ENCODE results near the gene SH3BGRL2. TPM values are rescaled to one million over a fixed set of nuclear protein-coding genes. Genes with fewer than 3 reads are reported as not detected.
"Not testable (repeated sequence)": the region's sequence is repeated elsewhere in the genome, so short reads cannot be mapped to it uniquely, and the experiment has no call there.

Gene SH3BGRL2
- total RNA-seq, 1 experiment from 2014 or later: 13.8 TPM

DNA sequence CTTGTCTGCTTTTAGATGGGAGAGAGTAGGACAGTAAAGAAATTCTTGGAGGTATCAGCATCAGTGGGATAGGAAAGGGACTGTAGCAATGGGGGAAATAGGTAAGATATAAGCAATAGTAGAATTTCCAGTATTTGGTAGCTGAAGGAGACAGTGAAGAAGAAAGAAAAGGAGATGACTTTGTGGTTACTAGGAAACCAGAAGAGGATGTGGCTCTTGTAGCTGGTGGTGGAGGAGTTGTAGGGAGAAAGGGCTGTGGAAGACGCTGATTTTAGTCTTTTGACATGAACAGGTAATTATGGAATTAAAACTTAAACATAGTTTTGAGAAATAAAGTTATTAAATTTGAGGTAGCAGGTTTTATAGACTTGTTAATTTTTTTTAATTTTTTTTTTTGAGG, 26.1 kb downstream of the SH3BGRL2 start:
- TF ChIP-seq, protein P1, sequence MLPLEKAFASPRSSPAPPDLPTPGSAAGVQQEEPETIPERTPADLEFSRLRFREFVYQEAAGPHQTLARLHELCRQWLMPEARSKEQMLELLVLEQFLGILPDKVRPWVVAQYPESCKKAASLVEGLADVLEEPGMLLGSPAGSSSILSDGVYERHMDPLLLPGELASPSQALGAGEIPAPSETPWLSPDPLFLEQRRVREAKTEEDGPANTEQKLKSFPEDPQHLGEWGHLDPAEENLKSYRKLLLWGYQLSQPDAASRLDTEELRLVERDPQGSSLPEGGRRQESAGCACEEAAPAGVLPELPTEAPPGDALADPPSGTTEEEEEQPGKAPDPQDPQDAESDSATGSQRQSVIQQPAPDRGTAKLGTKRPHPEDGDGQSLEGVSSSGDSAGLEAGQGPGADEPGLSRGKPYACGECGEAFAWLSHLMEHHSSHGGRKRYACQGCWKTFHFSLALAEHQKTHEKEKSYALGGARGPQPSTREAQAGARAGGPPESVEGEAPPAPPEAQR (CRISPR knock-in tag; IDR thresholded peaks at IDR 0.05): no peak
- TF ChIP-seq, protein P2, sequence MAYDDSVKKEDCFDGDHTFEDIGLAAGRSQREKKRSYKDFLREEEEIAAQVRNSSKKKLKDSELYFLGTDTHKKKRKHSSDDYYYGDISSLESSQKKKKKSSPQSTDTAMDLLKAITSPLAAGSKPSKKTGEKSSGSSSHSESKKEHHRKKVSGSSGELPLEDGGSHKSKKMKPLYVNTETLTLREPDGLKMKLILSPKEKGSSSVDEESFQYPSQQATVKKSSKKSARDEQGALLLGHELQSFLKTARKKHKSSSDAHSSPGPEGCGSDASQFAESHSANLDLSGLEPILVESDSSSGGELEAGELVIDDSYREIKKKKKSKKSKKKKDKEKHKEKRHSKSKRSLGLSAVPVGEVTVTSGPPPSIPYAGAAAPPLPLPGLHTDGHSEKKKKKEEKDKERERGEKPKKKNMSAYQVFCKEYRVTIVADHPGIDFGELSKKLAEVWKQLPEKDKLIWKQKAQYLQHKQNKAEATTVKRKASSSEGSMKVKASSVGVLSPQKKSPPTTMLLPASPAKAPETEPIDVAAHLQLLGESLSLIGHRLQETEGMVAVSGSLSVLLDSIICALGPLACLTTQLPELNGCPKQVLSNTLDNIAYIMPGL (CRISPR knock-in tag; IDR thresholded peaks at IDR 0.05): no peak
- TF ChIP-seq, protein P3, sequence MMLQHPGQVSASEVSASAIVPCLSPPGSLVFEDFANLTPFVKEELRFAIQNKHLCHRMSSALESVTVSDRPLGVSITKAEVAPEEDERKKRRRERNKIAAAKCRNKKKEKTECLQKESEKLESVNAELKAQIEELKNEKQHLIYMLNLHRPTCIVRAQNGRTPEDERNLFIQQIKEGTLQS (CRISPR knock-in tag; conservative IDR thresholded peaks at IDR 0.05): no peak
- TF ChIP-seq RORB (CRISPR knock-in tag; IDR thresholded peaks at IDR 0.05) (no peak), RELA (CRISPR knock-in tag; IDR thresholded peaks at IDR 0.05; ENCODE audit: borderline replicate concordance) (no peak)
- TF ChIP-seq, protein P4, sequence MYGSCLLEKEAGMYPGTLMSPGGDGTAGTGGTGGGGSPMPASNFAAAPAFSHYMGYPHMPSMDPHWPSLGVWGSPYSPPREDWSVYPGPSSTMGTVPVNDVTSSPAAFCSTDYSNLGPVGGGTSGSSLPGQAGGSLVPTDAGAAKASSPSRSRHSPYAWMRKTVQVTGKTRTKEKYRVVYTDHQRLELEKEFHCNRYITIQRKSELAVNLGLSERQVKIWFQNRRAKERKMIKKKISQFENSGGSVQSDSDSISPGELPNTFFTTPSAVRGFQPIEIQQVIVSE (CRISPR knock-in tag; IDR thresholded peaks at IDR 0.05; ENCODE audit: borderline replicate concordance): no peak
- TF ChIP-seq, protein P5, sequence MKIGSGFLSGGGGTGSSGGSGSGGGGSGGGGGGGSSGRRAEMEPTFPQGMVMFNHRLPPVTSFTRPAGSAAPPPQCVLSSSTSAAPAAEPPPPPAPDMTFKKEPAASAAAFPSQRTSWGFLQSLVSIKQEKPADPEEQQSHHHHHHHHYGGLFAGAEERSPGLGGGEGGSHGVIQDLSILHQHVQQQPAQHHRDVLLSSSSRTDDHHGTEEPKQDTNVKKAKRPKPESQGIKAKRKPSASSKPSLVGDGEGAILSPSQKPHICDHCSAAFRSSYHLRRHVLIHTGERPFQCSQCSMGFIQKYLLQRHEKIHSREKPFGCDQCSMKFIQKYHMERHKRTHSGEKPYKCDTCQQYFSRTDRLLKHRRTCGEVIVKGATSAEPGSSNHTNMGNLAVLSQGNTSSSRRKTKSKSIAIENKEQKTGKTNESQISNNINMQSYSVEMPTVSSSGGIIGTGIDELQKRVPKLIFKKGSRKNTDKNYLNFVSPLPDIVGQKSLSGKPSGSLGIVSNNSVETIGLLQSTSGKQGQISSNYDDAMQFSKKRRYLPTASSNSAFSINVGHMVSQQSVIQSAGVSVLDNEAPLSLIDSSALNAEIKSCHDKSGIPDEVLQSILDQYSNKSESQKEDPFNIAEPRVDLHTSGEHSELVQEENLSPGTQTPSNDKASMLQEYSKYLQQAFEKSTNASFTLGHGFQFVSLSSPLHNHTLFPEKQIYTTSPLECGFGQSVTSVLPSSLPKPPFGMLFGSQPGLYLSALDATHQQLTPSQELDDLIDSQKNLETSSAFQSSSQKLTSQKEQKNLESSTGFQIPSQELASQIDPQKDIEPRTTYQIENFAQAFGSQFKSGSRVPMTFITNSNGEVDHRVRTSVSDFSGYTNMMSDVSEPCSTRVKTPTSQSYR (CRISPR knock-in tag; IDR thresholded peaks at IDR 0.05): no peak
- H3K4me1 Mint-ChIP-seq: no peaks in the 10 kb centered on the region; the same call in 1 of the 2 replicates
- H3K9me3 Mint-ChIP-seq: no peaks in the 10 kb centered on the region
- POLR2A ChIA-PET: no interaction called here
- no peak overlapping the region for H3K4me3 Mint-ChIP-seq
- no peak for ATAC-seq
- CTCF ChIA-PET: interaction anchor here (1.1 kb wide), 1 partner anchor 211 kb away, joined by 3 read pairs; no protein-coding TSS in a partner anchor
- peaks cover 3% of the 10 kb centered on the region for H3K36me3 Mint-ChIP-seq
- H3K27me3 Mint-ChIP-seq (ENCODE audit: low read depth): no peaks in the 10 kb centered on the region
- no peak for DNase-seq (ENCODE audit: low spot score)
- no peak overlapping the region for H3K27ac Mint-ChIP-seq

DNA sequence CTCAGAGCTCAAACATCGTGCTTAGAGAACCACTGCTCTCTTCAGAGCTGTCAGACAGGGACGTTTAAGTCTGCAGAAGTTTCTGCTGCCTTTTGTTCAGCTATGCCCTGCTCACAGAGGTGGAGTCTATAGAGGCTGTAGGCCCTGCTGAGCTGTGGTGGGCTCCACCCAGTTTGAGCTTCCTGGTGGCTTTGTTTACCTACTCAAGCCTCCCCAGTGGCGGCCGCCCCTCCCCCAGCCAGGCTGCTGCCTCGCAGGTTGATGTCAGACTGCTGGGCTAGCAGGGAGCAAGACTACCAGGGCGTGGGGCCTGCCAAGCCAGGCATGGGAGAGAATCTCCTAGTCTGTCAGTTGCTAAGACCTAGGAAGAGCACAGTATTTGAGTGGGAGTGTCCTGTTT, 32.5 kb downstream of the SH3BGRL2 start:
- not testable (repeated sequence) for H3K36me3 Mint-ChIP-seq; H3K27me3 Mint-ChIP-seq (ENCODE audit: low read depth); H3K27ac Mint-ChIP-seq; H3K9me3 Mint-ChIP-seq
- Mint-ChIP-seq H3K4me3 (0 out of 2 replicates have a peak overlapping the region, but pooled peaks have one; percentile 4), H3K4me1 (peaks cover 44% of the 10 kb centered on the region)
- CTCF ChIA-PET: interaction anchor here (0.8 to 1.5 kb wide), 3 partner anchors 9 to 18 kb away, joined by 3 to 5 read pairs (median 3); no protein-coding TSS in a partner anchor
- DNase-seq (ENCODE audit: low spot score) (peak; percentile 63), ATAC-seq (peak; percentile 81)
- TF ChIP-seq, protein P6, sequence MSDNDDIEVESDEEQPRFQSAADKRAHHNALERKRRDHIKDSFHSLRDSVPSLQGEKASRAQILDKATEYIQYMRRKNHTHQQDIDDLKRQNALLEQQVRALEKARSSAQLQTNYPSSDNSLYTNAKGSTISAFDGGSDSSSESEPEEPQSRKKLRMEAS (CRISPR knock-in tag; IDR thresholded peaks at IDR 0.05): 0 out of 2 replicates have a peak, but pooled peaks have one; percentile 29
- TF ChIP-seq ZNF423 (CRISPR knock-in tag; IDR thresholded peaks at IDR 0.05): peak; percentile 45; the same call in 1 of the 2 replicates
- peak; percentile 91 for TF ChIP-seq FOXK1 (CRISPR knock-in tag; IDR thresholded peaks at IDR 0.05)
- TF ChIP-seq TEAD1 (CRISPR knock-in tag; IDR thresholded peaks at IDR 0.05): 0 out of 2 replicates have a peak, but pooled peaks have one; percentile 29
- TF ChIP-seq, protein P5 (CRISPR knock-in tag; IDR thresholded peaks at IDR 0.05): peak; percentile 77; the same call in 1 of the 2 replicates
- TF ChIP-seq, protein P7, sequence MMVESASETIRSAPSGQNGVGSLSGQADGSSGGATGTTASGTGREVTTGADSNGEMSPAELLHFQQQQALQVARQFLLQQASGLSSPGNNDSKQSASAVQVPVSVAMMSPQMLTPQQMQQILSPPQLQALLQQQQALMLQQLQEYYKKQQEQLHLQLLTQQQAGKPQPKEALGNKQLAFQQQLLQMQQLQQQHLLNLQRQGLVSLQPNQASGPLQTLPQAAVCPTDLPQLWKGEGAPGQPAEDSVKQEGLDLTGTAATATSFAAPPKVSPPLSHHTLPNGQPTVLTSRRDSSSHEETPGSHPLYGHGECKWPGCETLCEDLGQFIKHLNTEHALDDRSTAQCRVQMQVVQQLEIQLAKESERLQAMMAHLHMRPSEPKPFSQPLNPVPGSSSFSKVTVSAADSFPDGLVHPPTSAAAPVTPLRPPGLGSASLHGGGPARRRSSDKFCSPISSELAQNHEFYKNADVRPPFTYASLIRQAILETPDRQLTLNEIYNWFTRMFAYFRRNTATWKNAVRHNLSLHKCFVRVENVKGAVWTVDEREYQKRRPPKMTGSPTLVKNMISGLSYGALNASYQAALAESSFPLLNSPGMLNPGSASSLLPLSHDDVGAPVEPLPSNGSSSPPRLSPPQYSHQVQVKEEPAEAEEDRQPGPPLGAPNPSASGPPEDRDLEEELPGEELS (CRISPR knock-in tag; IDR thresholded peaks at IDR 0.05): peak; percentile 73; the same call in 1 of the 2 replicates
- POLR2A ChIA-PET: interaction anchor here (0.8 kb wide), 1 partner anchor 127 kb away, joined by 3 read pairs; the partner anchor contains the start of gene LCA5
